ENCODE measurements around the gene GAREM2.

GRCh38 chr2:26189123-26189522 is 16.2 kb downstream of the GAREM2 start:
- TF ChIP-seq POLR2A (IDR thresholded peaks at IDR 0.05) (no peak), POLR2AphosphoS5 (IDR thresholded peaks at IDR 0.05) (no peak), CTCF (IDR thresholded peaks at IDR 0.05 in 8 of 11, conservative IDR thresholded peaks at IDR 0.05 in 3 of 11) (no peak)
